HCT116 (cell line): ENCODE measurements around the gene APOBEC3F.

Experiments
- EZH2 ChIP-seq: fragments of 200-600 bp; sonication (generic); IDR thresholded peaks from 2 replicates; pipeline ENCODE4 v1.6.1; 2017; ENCODE audit warnings: antibody characterized with exemption, mixed run types
- POLR2A ChIP-seq: IDR thresholded peaks from 2 replicates; pipeline ENCODE4 v1.7.0; 2011; ENCODE audit warnings: borderline replicate concordance; ENCODE audit not compliant: insufficient read depth, insufficient read length; ENCODE audit errors: extremely low read depth
- POLR2AphosphoS5 ChIP-seq: IDR thresholded peaks from 2 replicates; pipeline ENCODE4 v1.6.1; 2011; ENCODE audit warnings: mild to moderate bottlenecking, low read depth, low read length, moderate library complexity
- REST ChIP-seq: IDR thresholded peaks from 2 replicates; pipeline ENCODE4 v1.6.1; 2012; ENCODE audit warnings: low read depth
- SIN3A ChIP-seq: IDR thresholded peaks from 2 replicates; pipeline ENCODE4 v1.6.1; 2012; ENCODE audit warnings: low read depth
- SRF ChIP-seq: IDR thresholded peaks from 2 replicates; pipeline ENCODE4 v1.6.1; 2012; ENCODE audit warnings: low read depth
- ZFX ChIP-seq: fragments of 450-650 bp; IDR thresholded peaks from 2 replicates; pipeline ENCODE4 v1.6.1; 2017
- TF ChIP-seq, protein P1 (sequence below), 3 experiments: fragments of 200-600 bp in 1 of 3; sonication (generic) in 1 of 3; IDR thresholded peaks in 2 of 3; conservative IDR thresholded peaks in 1 of 3; 2 replicates each; pipeline ENCODE4 v1.5.1; 2012 to 2017; ENCODE audit warnings: low read depth in 2 of 3, low read length in 2 of 3, antibody characterized with exemption in 1 of 3, borderline replicate concordance in 1 of 3, control low read depth in 1 of 3, mild to moderate bottlenecking in 1 of 3, mixed read lengths in 1 of 3, mixed run types in 1 of 3, moderate library complexity in 1 of 3; ENCODE audit not compliant: insufficient read depth in 1 of 3
- TF ChIP-seq, protein P2 (sequence below): IDR thresholded peaks from 2 replicates; pipeline ENCODE4 v1.6.1; 2012

GRCh38 chr22:39081016-39081415, 40.4 kb downstream of the APOBEC3F start:
- TF ChIP-seq, protein P1, sequence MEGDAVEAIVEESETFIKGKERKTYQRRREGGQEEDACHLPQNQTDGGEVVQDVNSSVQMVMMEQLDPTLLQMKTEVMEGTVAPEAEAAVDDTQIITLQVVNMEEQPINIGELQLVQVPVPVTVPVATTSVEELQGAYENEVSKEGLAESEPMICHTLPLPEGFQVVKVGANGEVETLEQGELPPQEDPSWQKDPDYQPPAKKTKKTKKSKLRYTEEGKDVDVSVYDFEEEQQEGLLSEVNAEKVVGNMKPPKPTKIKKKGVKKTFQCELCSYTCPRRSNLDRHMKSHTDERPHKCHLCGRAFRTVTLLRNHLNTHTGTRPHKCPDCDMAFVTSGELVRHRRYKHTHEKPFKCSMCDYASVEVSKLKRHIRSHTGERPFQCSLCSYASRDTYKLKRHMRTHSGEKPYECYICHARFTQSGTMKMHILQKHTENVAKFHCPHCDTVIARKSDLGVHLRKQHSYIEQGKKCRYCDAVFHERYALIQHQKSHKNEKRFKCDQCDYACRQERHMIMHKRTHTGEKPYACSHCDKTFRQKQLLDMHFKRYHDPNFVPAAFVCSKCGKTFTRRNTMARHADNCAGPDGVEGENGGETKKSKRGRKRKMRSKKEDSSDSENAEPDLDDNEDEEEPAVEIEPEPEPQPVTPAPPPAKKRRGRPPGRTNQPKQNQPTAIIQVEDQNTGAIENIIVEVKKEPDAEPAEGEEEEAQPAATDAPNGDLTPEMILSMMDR (IDR thresholded peaks at IDR 0.05 in 2 of 3, conservative IDR thresholded peaks at IDR 0.05 in 1 of 3; ENCODE audit: borderline replicate concordance in 1 of 3, insufficient read depth in 1 of 3, low read depth in 2 of 3, low read length in 2 of 3): no peak
- TF ChIP-seq EZH2 (no peak), POLR2AphosphoS5 (no peak), POLR2A (no peak), SRF (no peak), SIN3A (no peak), ZFX (no peak), REST (no peak)
- TF ChIP-seq, protein P2, sequence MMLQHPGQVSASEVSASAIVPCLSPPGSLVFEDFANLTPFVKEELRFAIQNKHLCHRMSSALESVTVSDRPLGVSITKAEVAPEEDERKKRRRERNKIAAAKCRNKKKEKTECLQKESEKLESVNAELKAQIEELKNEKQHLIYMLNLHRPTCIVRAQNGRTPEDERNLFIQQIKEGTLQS: no peak
